Mesenteric fat pad (tissue), 1 donor: Measurements from ENCODE around the gene OOSP3. TPM values are rescaled to one million over a fixed set of nuclear protein-coding genes. Genes with fewer than 3 reads are reported as not detected.
"Not testable (repeated sequence)": the region's sequence is repeated elsewhere in the genome, so short reads cannot be mapped to it uniquely, and the experiment has no call there.

Experiments
- DNase-seq: peaks from one replicate; pipeline ENCODE4 v3.0.0-alpha.2; 2020; ENCODE audit warnings: low spot score
- total RNA-seq: library from RNA; stranded (reverse); fragmentation: NEBNext Ultra II Directional; extraction: Animal tissue kit (Norgen Biotek cat#: 25700); gene quantifications from one replicate; pipeline ENCODE4 v1.2.1, GENCODE V29; 2021
- donor health status: DM: yes; HTN: yes; CAD: no.

OOSP3 gene
- total RNA-seq, 1 donor from 2014 or later = not detected

DNA sequence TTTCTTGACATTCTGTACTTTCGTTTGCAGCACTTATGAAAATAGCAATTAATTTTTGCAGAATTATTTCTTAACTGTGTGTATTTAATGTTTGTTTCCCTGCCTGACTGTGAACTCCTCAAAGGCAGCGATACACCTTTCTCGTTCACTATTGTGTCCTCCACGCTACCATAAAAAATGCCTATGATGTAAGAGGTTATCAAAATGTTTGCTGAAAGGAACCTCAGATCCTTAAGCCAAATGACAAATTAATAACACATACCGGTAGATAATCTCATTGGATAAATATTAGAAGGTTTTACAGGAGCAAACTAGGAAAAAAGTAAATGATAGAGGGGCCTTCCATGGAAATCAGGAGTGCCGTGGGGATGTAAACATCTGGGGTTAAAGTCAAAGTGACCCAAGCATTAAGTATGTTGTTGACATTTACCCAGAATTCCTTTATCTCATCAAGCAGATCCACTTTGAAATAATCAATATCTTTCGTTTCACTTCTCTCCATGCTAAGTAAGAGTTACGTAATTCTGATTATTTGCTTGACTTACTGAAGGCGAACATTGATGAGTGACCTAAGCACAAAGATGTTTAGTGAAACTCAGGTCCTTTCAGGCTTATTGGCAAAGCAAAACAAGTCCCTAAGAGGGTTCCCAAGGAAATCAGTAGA, 2.6 kb upstream of the OOSP3 start:
- no peak for DNase-seq

DNA sequence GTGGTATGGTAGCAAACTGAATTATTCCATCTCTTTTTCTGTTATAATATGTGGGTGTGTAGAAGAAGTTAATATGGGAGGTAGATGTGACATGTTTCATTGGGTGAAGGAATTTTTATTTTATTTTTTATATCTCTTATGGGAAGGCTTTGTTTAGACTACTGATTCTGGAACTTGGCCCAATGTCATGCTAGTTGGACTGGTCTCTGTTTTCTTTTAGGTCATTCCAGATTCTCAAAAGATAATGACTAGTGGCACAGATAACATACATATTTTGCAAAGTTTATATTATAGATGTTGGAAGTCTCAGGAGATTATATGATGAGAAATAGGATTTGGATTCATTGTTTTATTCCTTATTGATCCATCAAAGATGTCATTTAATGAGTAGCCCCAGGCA, 1.3 kb upstream of the OOSP3 start:
- DNase-seq = no peak

DNA sequence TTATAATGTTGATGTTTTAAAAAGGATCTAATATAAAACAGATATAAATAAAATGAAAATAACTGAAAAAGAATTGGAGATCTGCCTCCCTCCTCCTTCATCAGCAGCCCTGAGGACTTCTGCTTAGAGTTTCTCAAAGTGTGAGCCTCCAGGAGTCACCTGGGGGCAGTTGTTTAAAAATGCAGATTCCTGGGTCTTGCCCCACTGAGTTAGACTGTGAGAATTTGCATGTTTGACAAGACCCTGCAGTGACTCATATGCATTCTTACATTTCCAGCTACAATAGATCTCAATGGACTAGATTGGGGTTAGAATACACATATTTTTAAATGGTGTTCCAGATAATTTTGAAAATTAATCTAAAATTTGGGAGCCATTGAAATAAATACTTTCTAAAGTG, 798 bp upstream of the OOSP3 start:
- no peak for DNase-seq

DNA sequence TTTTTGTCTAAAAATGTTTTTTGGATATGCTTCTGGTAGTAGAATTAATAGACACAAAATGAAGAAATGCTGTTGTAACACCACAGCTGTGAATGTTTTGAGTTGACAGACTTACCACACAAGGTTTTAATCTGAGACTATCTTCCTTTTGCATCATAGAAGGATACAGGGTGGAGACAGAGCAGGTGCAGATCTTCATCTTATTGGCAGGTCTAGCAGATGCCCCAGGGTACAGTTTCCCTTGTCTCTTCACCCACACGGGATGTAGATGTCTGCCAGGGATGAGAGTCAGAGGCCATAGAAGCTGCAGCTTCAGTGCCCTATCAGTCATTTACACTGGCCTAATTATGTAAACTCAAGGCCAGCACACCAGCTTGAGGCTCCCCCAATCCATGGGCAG, 985 bp downstream of the OOSP3 start:
- no peak for DNase-seq

DNA sequence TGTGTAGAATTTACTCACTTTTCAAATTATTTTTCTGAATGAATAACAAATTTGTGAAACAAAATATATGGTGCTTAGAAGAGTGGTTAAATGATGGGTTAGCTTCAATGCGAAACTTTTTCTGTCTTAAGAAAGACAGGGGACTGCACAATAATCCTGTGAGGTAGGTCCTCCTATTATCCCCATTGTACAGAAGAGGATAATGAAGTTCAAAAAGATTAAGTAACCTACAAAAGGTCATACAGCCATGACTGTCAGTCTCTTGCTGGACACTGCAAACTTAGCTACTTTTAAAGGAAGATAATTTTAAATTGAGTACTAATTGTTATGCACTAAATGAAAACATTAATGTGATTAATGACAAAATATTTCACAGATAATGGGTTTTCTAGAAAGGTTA, 5.0 kb downstream of the OOSP3 start:
- no peak for DNase-seq

DNA sequence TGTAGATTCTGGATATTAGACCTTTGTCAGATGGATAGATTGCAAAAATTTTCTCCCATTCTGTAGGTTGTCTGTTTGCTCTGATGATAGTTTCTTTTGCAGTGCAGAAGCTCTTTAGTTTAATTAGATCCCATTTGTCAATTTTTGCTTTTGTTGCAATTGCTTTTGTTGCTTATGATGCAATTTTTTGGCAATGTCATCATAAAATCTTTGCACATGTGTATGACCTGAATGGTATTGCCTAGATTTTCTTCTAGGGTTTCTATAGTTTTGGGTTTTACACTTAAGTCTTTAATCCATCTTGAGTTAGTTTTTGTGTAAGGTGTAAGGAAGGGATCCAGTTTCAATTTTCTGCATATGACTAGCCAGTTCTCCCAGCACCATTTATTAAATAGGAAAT, 8.6 kb downstream of the OOSP3 start:
- DNase-seq = not testable (repeated sequence)

DNA sequence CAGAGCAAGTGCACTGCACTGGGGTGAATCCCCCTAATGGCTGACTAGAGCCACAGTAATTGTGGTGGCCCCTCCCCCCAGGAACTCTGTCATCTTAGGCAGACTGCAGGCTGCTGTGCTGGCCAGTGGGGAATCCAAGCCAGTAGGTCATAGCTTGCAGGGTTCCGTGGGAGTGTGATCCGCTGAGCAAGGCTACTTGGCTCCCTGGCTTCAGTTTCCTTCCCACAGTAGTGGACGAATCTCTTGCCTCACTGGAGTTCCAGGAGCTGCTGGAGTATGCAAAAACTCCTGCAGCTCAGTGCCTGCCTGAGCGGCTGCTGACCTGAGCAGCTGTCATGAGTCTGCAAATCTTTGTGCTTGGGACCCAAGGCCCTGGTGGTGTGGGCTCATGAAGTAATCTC, 13.2 kb downstream of the OOSP3 start:
- no peak for DNase-seq

DNA sequence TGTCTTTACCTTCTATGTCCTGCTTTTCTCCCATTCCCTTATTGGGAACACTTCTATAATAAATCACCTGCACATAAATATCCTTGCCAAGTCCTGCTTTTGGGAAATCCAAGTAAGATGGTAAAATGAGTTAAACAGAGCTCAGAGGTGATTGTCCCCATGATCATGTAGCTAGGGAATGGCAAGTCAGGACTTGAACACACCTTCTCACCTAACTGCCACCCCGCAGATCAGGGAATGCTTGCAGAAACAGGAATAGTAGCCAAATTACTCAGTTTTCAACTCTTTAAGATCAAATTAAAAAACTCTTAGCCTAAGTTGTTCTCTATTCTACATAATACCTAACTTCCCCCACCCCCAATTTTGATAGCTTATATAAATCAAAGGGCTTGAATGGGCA, 16.0 kb downstream of the OOSP3 start:
- DNase-seq = no peak

DNA sequence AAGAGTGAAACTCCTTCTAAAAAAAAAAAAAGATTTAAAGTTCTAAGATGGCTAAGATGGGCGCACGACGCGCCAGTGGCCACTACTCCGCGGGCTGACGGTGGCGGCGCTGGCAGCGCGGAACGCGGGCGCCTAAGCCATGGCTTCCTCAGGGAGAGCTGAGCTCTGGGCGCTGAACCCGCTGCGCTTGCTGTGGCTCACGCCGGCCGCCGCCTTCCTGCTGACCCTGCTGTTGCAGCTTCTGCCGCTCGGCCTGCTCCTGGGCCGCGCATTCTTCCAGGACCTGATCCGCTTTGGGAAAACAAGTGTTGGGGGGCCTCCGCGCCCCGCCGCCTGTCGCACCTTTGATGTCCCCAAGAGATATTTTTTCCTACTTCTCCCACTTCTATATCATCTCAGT, 19.5 kb downstream of the OOSP3 start:
- no peak for DNase-seq

DNA sequence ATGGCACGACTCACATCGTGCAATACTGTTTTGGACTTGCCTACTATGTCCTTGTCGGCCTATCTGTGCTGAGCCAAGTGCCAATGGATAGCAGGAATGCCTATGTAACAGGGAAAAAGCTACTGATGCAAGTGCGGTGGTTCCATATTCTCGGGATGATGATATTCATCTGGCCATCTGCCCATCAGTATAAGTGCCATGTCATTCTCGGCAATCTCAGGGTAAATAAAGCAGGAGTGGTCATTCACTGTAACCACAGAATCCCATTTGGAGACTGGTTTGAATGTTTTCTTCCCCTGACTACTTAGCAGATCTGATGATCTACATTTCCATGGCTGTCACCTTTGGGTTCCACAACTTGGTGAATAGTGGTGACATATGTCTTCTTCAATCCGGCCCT, 20.1 kb downstream of the OOSP3 start:
- DNase-seq = no peak

DNA sequence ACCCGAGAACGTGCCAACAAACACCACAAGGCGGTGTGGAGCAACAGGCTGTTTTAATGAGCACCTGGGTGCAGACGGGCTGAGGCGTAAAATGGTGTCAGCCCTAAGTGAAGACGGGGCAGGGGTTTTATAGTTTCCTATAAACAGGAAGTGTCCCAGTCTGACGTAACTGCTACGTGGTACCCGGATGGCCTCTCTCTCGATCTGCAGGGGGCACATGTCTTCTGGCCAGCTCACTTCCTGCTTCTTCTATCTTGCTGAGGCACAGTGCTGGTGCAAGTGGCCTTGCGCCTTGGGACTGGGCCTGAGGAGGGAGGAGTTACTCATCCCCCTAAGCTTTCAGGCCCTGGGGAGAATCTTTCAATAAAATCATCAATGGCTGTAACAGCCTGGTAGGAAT, 20.9 kb downstream of the OOSP3 start:
- DNase-seq = no peak

DNA sequence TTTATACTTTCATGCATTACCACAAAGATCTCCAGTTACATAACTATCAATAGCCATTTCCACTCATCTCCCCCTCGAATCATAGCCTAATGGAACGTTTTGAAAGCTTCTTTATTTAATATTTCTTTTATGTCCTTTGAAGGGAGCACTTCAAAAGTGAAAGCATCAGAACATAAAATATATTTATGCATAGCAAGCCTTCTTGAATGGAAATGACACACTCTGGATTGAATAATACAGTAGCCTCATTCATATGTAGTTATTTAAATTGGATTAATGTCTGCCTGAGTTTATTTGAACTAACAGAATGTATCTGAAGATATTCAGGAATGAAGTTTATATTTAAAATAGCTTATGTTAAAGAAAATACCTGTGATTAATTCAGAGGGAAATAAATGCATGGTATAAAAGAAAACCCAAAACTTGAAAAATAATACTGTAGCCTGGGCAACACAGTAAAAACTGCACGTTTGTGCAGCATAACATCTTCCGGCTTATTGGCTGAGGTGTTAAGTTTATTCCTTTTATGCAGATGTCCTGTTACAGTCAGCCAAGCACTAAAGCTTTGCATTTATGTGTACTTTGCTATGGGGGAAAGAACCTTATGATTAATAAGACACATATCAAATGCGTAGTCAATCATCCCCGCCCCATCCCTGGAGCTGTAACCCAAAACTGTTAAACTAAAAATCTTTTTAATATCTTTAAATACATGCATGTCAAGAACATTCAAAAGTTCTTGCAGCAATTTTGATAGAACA, 22.0 kb downstream of the OOSP3 start:
- DNase-seq = no peak

DNA sequence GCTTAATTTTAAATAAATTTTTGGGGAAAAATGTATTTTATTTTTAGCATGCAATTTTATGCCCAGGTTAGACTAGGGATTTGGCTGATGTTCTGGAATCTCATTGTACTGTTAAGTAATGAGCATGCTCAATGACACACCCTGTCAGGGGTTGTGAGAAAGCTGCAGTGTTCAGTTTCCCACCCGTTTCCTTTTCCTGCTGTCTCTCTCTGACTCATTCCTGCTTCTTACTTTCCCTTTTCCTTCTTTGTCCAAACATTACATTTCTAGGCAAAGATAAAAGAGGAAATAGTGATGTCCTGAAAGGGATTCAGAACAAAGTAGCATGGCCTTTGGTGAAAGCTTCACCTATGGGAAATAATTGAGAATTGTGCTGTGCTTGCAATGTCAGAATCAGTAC, 22.7 kb downstream of the OOSP3 start:
- DNase-seq = no peak

DNA sequence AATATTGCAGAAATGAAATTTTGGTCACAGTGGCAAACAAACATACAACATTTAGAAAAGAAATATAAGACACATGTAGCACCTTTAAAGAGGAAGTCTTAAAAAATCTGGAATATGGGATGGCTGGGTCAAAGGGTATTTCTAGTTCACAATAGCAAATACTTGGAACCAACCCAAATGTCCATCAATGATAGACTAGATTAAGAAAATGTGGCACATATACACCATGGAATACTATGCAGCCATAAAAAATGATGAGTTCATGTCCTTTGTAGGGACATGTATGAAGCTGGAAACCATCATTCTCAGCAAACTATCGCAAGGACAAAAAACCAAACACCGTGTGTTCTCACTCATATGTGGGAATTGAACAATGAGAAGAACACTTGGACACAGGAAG, 25.0 kb downstream of the OOSP3 start:
- not testable (repeated sequence) for DNase-seq

DNA sequence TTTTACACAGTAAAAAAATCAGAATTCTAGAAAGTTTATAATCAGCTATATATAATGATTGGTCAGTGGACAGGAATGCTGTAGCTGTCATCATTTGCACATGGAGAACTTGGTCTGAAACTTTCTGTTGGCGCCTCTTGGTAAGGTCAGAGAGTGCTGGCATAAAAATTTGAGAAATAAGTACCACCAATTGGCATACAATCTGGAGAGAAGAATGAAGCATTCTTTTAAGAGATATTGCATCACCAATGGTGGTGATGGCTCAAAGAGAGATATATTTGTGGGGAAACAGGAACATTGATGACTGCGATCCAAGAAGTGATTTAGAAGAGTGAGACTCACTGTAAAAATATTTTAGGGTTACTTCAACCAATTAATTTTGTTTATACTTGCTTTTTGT, 39.9 kb downstream of the OOSP3 start:
- no peak for DNase-seq

DNA sequence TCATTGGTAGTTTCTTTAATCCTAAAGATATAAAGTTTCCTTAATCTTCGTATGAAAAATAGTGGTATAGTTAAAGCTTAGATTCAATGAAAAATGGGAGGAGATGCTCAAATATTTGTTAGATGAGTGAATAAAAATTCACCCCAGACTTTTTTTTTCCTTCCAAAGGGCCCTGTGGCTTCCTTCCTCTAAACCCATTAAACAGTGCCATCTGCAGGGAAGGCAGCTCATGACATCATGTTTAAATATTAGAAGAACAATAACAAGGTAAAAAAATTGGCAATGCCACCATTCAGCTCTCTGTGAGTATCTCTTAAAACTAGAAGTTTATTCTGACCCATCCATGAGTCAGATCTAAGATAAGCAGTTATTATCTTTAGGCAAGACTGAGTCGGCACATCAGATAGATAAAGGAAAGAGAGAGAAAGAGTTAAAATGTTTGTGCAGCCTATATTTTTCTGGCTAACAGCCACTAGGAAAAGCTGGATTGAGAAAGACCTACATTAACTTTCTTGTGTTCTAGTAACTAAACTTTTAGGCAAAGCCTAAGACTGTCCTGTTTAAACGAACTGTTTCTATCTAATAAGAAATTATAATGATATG, 40.5 kb downstream of the OOSP3 start:
- DNase-seq = no peak

DNA sequence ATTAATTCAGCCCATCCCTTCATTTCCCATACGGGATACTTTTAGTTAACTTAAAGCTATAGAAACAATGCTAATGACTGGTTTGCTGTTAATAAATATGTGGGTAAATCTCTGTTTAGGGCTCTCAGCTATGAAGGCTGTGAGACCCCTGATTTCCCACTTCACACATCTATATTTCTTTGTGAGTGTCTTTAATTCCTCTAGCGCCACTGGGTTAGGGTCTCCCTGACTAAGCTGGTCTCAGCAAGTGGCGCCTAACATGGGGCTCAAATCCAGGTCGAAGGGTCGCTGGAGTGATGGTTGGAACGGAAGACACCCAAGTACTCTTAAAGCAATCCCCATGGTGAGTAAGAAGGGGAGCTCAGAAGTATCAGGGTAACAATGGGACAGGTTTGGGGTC, 45.2 kb downstream of the OOSP3 start:
- DNase-seq = no peak

DNA sequence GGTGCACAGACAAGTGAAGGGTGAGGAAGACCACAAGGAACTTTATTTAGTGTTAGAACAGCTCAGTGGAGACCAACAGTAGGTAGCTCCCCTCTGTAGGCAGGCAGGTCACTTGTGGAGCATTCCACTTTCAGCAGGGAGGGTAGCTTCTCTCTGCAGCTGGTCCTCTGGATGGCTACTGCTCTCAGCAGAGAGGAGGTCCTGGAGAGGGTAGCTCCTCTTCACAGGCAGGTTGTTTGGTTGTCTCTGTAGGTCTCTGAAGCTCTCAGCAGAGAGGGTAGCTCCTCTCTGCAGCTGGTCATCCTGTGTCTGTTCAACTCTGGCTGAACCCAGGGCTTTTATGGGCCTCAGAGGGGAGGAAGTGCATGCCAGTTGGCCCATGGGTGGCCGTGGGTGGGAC, 53.1 kb downstream of the OOSP3 start:
- no peak for DNase-seq

DNA sequence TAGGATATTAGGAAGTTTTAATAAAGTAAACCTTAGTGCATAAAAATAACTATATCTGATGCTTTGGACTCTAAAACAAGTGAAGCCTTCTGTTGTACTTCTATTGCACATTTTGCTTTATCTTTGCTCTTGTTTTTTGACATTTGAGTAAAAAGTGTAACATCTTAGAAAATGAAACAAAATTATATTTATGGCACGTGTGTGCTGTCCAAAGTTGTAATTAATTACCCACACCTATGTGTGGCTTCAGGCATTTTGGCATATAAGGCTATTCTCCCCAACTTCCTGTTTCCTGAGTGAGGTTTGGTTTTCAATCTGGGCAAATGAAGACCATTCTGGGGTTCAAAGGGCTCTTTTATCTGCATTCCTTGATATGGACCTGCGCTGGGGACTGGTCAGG, 59.5 kb downstream of the OOSP3 start, which contains the start of gene OOSP1:
OOSP1 (plus strand) TSS at position 301 of the 400 bp plus-strand sequence; CDS start at position 324, 23 bp downstream.
- DNase-seq = no peak

DNA sequence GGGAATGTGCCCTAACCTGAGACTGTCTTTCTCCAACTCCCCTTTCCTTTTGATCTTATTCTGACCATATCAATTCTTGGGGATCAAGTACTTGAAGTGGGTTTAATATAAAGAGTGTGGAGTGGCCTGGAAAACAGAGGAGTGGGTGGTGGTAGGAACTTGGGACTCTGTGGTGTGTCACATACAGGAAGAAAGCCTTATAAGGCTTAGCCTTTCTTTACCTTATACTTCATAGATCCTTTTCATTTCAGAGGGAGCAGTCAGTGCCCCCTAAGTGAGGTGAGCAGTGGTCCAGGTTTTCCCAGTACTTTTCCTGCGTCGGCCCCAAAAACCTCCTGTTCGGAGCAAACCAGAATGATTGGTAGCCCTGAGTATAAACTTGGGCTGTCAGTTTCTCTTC, 60.1 kb downstream of the OOSP3 start:
- DNase-seq = no peak

DNA sequence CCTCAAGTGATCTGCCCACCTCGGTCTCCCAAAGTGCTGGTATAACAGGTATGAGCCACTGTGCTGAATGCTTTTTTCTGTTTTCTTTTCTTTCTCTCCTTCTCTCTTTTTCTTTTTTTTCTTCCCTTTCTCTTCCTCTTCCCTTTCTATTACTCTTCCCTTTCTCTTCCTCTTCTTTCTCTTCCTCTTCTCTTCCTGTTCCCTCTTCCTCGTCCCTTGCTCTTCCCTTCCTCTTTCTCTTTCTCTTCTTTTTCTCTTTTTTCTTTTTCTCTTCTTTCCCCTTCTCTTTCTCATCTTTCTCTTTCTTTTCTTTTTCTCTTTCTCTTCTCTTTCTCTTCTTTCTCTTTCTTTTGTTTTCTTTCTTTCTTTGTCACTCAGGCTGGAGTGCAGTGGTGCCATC, 60.9 kb downstream of the OOSP3 start:
- DNase-seq = no peak

DNA sequence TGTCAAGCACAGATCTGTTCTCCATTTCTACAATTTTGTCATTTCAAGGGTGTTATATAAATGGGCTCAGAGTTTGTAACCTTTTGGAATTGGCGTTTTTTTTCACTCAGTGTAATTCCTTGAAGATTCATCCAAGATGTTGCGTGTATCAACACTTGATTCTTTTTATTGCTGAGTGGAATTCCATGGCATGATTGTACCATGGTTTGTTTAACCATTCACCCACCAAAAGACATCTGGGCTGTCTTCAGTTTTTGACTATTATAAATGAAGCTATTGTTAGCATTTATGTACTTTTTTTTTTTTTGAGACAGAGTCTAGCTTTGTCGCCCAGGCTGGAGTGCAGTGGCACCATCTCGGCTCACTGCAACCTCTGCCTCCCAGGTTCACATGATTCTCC, 62.5 kb downstream of the OOSP3 start:
- no peak for DNase-seq
